Mesothelial cell of epicardium (in vitro differentiated cells): ENCODE data around the gene ZBED4. TPM values are rescaled to one million over a fixed set of nuclear protein-coding genes. Genes with fewer than 3 reads are reported as not detected.

Source experiments
- DNase-seq, 2 experiments: peaks; one replicate each; pipeline ENCODE4 v3.0.0; 2021; ENCODE audit warnings: low spot score in 2 of 2; ENCODE audit not compliant: unreplicated experiment in 2 of 2
- H3K27ac Mint-ChIP-seq: 2 replicates; pipeline ENCODE4 v1.8.0; 2021; ENCODE audit warnings: mixed read lengths
- H3K27me3 Mint-ChIP-seq: 2 replicates; pipeline ENCODE4 v1.8.0; 2021; ENCODE audit warnings: low read depth, mixed read lengths
- H3K36me3 Mint-ChIP-seq: 2 replicates; pipeline ENCODE4 v1.8.0; 2021; ENCODE audit warnings: mixed read lengths
- H3K4me1 Mint-ChIP-seq: 2 replicates; pipeline ENCODE4 v1.8.0; 2021; ENCODE audit warnings: mixed read lengths
- H3K4me3 Mint-ChIP-seq: 2 replicates; pipeline ENCODE4 v1.8.0; 2021; ENCODE audit warnings: mild to moderate bottlenecking, moderate library complexity, mixed read lengths
- H3K9me3 Mint-ChIP-seq: 2 replicates; pipeline ENCODE4 v1.8.0; 2021; ENCODE audit warnings: mixed read lengths
- CTCF ChIP-seq: fragments of 200-600 bp; sonication (generic); IDR thresholded peaks from one replicate; pipeline ENCODE4 v1.5.0; 2021; ENCODE audit warnings: antibody characterized with exemption; ENCODE audit not compliant: unreplicated experiment
- total RNA-seq: library from RNA; stranded (reverse); gene quantifications from 3 replicates; pipeline ENCODE4 v1.2.1, GENCODE V29; 2021

ZBED4 gene
- total RNA-seq, 1 donor from 2014 or later, result 32.6 TPM

DNA sequence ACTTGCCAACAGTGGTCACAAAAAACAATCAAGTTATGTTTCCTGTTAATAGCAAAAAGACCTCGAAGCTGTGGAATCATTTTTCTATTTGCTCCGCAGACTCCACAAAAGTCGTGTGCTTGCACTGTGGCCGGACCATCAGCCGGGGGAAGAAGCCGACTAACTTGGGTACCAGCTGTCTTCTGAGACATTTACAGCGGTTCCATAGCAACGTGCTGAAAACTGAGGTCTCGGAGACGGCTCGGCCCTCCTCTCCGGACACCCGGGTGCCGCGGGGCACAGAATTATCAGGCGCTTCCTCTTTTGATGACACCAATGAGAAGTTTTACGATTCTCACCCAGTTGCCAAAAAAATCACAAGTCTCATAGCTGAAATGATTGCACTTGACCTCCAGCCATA lies 31.6 kb downstream of the ZBED4 start:
- no peak for DNase-seq
- Mint-ChIP-seq H3K9me3 (peaks cover 44% of the 10 kb centered on the region), H3K36me3 (peaks cover 92% of the 10 kb centered on the region), H3K27ac (no peak overlapping the region), H3K4me1 (no peaks in the 10 kb centered on the region), H3K4me3 (no peak overlapping the region), H3K27me3 (no peaks in the 10 kb centered on the region)
- no peak for TF ChIP-seq CTCF

DNA sequence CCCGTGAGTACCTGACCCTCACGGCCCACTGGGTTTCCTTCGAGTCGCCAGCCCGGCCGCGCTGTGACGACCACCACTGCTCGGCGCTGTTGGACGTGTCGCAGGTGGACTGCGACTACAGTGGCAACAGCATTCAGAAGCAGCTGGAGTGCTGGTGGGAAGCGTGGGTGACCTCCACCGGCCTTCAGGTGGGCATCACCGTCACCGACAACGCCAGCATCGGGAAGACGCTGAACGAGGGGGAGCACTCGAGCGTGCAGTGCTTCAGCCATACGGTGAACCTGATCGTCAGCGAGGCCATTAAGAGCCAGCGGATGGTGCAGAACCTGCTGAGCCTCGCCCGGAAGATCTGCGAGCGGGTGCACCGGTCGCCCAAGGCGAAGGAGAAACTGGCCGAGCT lies 32.2 kb downstream of the ZBED4 start:
- H3K27ac Mint-ChIP-seq, result no peak overlapping the region
- TF ChIP-seq CTCF, result no peak
- H3K27me3 Mint-ChIP-seq, result no peaks in the 10 kb centered on the region
- peaks cover 40% of the 10 kb centered on the region for H3K9me3 Mint-ChIP-seq
- H3K4me3 Mint-ChIP-seq, result no peak overlapping the region
- no peaks in the 10 kb centered on the region for H3K4me1 Mint-ChIP-seq
- peaks cover 93% of the 10 kb centered on the region for H3K36me3 Mint-ChIP-seq
- no peak for DNase-seq

GRCh38 chr22:49886346-49887063 lies 32.9 kb downstream of the ZBED4 start:
- TF ChIP-seq CTCF, result no peak

GRCh38 chr22:49887064-49887451 lies 33.4 kb downstream of the ZBED4 start:
- Mint-ChIP-seq H3K27ac (no peak overlapping the region), H3K36me3 (peaks cover 94% of the 10 kb centered on the region), H3K9me3 (peaks cover 48% of the 10 kb centered on the region), H3K27me3 (no peaks in the 10 kb centered on the region), H3K4me1 (no peaks in the 10 kb centered on the region), H3K4me3 (no peak overlapping the region)
- TF ChIP-seq CTCF, result no peak
- DNase-seq, result no peak

More at GRCh38 chr22:49886346-49887063, 32.9 kb downstream of the ZBED4 start:
- peaks cover 97% of the 10 kb centered on the region for H3K36me3 Mint-ChIP-seq
- H3K9me3 Mint-ChIP-seq, result peaks cover 45% of the 10 kb centered on the region
- DNase-seq, result no peak
- no peaks in the 10 kb centered on the region for H3K4me1 Mint-ChIP-seq
- H3K4me3 Mint-ChIP-seq, result no peak overlapping the region
- no peak overlapping the region for H3K27ac Mint-ChIP-seq
- no peaks in the 10 kb centered on the region for H3K27me3 Mint-ChIP-seq

GRCh38 chr22:49887702-49888101 lies 34.1 kb downstream of the ZBED4 start:
- H3K27me3 Mint-ChIP-seq, result no peaks in the 10 kb centered on the region
- no peak overlapping the region for H3K27ac Mint-ChIP-seq
- H3K36me3 Mint-ChIP-seq, result peaks cover 95% of the 10 kb centered on the region
- no peak for DNase-seq
- no peak for TF ChIP-seq CTCF
- peaks cover 45% of the 10 kb centered on the region for H3K9me3 Mint-ChIP-seq
- no peaks in the 10 kb centered on the region for H3K4me1 Mint-ChIP-seq
- H3K4me3 Mint-ChIP-seq, result no peak overlapping the region

- H3K4me3 Mint-ChIP-seq, result no peak overlapping the region
- peaks cover 47% of the 10 kb centered on the region for H3K9me3 Mint-ChIP-seq
- no peak for DNase-seq
- no peak overlapping the region for H3K27ac Mint-ChIP-seq
- peaks cover 93% of the 10 kb centered on the region for H3K36me3 Mint-ChIP-seq
- no peaks in the 10 kb centered on the region for H3K27me3 Mint-ChIP-seq
- H3K4me1 Mint-ChIP-seq, result no peaks in the 10 kb centered on the region
- TF ChIP-seq CTCF, result no peak
These were observed 35.4 kb downstream of the ZBED4 start for GRCh38 chr22:49889071-49889470.
